Measurements from ENCODE around the gene TECPR1.
"Not testable (repeated sequence)": the region's sequence is repeated elsewhere in the genome, so short reads cannot be mapped to it uniquely, and the experiment has no call there.

TECPR1 gene

DNA sequence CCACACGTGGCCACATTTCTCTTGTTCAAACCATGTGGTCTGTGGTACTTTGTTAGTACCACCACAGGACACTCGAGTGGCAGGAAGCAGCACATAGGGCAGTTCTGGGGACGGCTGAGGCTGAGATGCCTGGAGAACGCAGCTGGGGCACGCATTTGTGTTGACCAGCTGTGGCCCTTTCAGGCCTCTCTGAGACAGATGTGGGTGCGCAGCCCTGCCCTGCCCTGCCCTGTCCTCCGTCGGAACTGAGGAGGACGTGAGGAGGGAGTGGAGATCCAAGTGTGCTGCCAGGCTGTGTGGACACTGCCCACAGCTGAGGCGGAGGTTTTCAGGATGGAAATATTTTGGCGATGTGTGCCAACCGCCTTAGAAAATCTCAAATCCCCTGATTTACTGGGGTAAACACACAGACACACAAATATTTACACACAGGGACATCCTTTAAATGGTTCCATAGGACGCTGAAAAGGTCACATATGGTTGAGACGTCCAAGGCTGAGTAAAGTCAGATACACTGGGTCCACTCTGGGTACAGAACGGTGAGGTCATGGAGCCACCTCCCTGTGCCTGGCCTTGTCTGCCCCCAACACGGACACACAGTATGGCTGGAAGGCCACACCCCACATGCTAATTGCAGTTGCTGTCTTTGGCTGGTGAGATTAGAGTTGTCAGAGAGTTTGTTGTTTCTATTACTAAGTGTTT lies 26.0 kb downstream of the TECPR1 start:
- DNase-seq = no peak

DNA sequence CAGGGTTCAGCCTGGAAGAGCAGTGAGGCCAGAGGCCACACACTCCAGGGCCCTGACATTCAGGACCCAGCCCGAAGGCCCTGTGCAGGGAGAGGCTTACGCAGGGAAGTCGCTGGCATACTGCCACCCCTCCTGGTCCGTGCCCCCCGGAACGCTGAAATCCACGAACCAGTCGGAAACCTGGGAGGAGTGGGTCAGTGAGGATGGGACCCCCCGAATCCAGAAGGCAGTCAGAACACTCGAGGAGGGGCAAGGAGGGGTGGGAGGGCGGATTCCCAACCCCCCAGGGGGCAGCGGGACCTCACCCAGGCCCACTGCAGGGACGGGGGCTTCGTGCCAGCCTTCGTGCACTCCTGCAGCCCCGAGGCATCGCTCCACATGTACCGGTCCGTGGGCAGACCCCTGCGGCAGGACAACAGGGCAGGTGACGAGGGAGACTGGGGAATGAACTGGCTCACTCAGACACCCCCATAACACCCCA lies 27.3 kb downstream of the TECPR1 start:
- no peak for DNase-seq

DNA sequence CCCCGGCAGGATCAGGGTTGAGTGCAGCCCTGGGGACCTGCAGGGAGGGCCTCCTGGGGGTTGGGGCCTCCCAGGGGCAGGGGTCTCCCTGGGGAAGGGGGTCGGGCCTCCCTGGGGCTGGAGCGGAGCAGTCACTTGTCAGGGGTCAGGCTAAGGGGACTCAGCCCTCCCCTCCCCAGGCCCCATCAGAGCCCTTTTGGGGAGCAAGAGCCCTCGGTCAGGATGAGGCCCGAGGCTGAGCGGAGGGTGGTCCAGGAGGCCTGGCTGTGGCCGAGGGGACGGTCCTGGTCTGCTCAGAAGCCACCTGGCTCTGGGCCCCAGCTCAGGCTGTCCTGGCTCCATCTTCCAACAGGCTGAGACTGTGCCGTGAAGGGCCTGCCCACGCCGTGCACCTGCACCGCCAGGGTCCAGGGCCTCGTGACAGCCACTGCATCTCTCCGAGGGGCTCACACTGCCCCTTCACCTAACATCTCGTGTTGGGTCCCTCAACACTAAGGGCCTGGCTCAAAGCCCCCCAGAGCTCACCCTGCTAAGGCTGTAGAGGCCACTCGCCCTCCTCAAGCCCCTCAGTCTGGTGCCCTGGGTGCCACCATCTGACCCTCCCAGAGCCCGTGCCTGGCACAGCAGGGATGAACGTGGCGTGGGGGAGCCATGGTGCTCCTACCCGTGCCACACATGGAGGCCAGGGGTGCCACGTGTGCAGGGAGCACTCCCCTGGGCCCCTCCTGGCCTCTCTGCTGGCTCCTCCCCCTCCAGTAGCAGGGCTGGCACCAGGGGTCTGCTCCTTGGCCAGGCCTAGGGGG lies 27.9 kb downstream of the TECPR1 start:
- DNase-seq = no peak

DNA sequence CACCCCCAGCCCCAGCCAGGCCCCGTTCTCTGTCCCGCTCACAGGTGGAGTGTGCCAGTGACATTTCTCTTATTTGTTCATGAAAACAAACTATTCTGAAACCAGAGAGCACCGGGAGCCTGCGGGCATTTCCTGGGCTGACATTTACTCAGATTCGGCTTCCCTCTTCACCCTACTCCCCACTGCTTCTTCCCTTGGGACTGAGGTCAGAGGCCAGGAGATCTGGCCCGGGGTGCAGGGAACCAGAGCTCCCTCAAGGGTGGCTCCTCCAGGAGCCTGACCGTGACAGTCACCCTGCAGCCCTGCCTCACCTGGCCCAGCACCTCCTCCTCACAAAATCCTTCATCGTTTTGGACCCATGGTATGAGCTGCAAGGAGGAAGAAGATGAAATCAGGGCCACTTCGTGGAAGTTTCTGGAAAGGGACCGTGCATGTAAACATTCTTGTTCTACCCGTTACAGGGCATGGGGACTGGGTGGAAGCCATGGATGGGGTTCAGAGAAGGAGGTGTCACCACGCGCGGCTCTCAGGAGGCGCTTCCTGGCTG lies 28.6 kb downstream of the TECPR1 start:
- no peak for DNase-seq

DNA sequence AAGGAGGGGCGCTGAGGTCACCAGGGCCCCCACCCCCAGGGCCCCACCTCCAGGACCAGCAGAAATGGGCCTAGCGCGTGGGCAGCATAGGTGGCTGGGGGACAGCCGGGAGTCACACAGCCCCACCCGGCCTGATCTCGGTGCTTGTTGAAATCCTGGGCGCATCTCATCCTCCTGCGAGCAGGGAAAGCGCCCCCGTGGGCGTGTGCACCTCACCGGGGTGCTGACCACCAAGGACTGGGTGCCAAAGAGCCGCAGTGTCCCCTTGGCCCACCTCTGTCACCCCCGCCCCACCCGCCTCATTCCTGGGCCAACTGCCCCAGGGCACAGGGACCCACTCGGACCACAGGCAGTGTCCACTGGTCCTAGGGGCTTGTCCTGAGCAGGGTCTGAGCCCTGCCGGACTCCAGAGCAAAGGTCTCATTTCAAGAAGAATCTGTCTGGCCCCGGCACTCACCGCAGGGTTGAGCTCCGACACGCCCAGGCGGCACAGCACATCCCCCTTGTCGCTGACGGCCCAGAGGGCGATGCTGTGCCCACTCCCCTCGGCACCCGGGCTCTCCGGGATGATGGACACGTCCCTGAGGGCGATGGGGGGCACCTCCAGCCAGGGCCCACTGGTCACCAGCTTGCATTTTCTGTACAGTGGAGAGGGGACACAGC lies 29.4 kb downstream of the TECPR1 start:
- no peak for DNase-seq

DNA sequence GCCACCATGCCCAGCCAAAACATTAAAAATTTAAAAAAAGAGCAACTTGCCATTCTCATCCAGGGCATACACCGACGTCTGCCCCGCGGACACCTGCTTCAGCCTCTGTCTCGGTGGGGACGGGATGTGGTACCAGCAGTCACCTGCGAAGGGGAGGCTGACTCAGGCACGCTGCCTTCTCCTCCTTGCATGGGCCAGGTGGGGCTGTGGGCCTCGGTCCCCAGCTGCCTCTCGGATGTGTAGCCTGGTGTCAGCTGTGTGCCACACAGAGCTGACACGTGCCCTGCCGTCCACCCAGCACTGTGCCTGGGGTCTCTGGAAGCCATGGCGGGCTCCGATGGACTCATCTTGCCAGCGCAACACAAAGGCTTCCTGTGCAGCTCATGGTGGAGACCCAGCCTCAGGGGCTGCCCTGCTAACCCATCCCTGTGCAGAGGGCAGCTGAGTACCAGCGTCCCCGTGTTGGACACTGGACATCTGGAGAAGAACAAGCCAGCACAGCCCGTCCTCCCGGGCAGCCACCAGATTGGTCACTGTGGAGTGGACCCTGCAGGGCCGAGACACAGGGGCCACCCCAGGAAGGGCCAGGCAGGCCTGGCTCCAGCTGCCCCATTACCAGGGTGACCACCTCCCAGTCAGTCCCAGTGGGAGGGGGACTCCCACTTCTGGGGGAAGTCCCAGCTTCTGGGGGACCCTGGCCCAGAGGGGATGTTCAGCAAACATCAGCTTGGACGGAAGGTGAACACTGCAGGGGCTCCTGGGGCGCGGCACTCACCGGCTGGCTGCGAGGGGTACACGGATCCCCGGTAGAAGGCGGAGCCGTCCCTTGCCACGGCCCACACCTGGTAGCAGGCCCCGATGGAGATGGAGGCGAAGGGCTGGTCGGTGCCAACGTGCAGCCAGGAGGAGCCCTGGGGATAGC lies 30.2 kb downstream of the TECPR1 start:
- DNase-seq = no peak

DNA sequence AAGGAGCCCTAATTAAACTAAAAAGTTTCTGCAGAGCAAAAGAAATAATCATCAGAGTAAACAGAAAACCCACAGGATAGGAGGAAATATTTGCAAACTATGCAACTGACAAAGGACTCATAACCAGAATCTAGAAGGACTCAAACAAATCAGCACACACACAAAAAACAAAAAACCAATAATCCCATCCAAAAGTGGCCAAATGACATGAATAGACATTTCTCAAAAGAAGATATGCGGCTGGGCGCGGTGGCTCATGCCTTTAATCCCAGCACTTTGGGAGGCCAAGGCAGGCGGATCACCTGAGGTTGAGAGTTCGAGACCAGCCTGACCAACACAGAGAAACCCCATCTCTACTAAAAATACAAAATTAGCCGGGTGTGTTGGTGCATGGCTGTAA lies 32.6 kb downstream of the TECPR1 start:
- DNase-seq = not testable (repeated sequence)

DNA sequence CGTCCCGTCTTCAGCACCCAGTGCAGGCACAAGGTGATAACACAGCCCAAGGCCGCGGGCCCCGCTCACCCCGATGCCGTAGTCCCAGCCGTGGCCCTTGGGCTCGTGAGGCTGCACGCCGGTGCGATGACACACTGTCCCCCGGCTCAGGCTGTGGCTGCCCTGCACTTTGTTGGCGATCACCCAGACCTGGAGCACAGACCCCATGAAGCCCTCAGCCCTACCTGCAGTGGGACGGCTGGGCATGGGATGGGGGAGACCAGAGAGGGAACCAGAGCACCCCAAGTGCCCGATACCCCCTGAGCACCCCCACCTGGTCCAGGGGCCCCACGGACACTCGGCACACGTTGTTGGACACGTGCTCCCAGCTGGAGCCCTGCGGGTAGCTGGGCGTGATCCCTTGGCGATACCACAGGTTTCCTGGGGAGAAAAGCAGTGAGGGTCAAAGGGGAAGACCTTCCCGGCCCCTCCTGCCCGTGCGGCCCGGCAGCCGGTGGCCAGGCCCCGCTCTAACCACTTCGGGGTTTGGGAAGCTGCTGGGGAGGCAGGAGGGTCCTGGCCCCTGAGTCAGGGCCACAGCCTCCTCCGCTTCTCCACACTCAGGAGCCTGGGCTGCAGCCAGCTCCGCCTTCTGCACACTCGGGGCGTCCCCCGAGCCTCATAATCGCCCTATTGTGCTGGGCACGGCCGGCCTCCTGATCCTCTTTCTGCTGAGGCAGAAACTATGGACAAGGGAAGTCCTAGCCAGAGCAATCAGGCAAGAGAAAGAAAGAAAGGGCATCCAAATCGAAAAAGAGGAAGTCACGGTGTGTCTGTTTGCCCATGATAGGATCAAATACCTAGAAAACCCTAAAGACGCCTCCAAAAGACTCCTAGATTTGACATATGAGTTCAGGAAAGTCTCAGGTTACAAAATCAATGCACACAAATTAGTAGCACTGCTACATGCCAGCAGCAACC lies 34.1 kb downstream of the TECPR1 start:
- DNase-seq = peak in 1 of 2 donors; percentile 41

DNA sequence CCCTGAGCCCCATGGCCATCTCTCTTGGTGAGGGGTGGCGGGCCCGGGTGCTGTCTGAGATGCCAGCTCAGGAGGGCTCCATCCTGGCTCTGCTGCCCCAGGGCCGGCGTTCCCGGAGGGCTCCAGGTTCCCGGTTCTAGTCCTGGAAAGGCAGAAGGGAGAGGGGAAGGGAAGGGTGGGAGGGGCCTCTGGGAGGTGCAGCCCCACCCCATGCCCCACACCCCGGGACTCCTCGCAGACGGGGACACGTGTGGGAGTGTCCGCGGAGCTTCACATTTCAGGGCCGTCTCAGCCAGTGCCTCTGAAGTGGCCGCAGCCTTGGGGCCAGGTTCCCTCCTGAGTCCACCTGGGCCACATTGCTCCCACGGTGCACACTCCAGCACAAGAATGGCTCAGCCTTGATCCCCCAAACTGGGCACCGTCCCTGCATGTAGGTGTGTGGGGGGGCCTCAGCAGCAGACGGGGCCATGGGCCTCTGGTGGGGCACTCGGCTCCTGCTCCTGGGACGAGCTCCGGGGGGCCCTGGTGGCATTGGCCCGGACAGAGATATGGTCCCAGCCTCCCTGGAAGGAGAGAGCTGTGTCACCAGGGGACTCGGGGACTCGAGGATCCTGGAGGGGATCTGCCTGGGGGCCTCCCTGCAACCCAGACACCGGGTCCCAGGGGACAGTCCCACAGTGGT lies 35.0 kb downstream of the TECPR1 start:
- no peak for DNase-seq

DNA sequence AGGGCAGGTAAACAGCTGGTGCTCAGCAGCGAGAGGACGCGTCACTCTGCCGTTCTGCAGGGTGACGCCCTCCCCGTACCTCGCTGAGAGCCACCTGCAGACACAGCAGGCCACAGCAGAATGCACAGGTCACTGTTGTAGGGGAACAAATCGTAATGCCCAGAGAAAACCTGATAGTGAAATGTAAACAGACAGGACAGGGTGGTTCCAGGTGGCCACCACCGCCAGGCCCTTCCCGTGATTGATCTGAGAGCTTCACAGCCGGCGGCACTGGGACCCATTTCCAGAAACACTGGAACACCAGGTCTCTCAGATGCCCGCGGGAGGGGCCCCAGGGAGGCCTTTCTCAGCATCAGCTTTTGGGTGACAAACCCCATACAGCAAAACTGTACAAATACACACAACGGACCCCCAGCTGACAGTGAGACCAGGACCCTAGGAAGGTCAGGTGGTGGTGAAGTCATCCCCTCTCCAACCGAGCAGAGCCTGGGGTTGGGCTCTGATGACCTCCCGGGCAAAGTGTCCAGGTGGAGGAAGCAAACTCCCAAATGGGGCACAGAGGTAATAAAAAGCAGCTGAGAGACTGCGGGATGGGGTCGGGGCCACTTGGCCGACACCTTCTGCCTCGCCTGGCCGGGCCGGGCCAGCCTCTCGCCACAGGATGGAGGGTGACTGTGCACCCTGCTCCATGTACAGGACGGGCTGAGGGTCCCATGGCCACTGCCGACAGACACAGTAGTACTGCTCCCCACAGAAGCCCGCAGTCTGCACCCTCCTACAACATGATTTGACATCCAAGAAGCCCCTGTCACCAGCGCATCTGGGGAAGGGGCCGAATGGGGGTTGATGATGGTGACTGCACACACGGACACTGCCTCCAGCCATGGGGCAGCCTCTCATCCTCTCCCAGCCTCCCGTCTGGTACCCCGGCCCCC lies 36.2 kb downstream of the TECPR1 start:
- no peak for DNase-seq

DNA sequence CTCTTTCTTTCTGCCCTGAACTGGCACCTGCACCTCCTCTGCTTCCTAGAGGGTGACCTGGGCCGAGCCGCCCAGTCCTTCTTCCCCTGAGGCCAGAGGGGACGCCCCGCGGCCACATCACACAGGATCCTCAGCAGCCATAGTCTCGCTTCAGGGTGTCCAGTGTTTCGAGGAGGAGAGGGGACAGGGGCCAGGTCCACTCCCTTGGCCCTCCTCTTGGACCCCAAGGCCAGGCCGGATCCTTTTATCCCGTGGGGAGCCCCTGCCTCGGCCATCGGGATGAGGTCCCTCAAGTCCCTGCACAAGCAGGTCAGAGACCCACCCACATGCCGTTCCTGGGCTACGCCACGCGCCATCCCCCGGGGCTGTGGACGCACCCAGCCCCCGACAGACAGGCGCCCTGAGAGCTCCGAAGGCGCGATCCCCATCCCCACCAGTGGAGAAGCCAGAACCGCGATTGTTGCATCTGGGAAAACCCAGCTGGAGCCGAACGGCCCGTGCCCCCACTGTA lies 37.2 kb downstream of the TECPR1 start:
- no peak for DNase-seq

DNA sequence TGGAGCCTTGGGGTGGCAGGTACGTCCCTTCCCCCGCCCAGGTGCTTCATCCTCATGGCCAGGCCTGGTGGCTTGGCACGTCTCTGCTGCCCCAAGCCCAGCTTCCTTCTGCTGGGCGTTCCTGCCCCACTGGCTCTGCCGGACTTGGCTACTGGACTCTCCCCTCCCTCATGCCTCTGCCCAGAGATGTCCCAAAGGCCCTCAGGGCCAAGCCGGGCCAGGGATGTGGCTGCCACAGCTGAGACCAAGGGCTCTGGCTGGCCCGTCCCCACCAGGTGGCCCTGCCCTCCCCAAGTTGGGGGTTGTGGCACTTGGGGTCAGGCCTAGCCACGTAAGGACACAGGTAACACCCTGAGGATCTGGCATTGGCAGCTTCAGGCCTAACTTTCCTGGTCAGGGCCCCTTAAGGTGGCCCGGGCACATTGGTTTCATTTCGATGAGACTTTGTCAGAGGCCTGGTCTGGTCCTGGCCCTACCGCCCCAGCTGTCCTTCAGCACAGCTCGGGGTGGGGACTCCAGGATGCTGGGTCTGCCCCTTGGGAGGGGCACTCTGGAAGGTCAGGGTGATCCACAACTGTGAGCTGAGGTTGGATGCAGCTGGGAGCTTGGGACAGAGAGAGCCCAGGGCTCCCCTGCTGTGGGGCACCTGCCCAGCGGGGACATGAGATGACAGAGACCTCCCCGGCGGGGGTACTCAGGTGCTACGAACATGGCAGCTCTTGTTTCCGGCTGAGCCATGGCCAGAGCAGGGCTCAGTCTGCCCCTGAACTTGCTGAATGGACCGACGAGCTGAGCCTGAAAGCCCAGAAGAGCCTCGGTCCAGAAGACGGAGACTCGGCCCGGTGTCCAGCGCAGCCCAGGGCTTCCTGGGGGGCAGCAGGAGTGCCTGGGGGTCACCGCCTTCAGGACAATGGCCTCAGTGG lies 37.9 kb downstream of the TECPR1 start:
- no peak for DNase-seq

DNA sequence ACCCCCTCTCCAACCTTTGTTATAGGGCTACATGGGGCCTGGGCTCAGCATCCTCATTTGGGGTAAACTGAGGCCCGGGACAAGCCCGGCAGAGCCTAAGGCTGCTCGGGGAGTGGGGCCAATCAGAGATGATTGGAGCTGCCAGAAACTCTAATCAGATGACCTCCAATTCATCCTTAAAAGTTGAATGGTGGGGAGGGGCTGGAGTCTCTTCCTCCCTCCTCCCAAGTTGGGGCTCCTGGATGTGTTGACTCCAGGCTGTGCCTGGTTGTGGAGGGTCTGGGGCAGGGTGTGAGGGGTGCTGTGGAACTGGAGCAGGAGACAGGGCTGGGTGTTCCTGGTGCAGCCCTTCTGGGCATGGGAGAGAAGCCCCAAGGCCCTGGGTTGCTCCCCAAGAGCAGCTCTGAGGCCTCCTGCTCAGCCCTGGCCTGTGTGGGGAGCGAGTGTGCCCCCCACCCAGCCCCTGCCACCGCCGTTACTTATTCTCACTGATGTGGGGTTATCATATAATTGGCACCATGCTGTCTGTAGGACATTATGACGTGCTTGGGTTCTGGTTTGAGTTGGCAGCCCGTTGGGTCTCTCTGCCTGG lies 38.6 kb downstream of the TECPR1 start:
- no peak for DNase-seq

DNA sequence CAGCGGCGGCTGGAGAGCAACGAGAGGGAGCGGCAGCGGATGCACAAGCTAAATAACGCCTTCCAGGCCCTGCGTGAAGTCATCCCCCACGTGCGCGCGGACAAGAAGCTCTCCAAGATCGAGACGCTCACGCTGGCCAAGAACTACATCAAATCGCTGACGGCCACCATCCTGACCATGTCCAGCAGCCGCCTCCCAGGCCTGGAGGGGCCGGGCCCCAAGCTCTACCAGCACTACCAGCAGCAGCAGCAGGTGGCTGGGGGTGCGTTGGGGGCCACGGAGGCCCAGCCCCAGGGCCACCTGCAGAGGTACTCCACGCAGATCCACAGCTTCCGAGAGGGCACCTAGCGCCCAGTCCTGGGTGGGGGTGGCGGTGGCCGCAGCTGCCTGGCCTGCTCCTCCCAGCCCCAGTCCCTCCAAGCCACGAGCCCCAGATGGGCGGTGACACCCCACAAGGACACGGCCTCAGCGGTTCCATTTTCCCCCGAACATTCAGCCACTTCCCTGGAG lies 39.4 kb downstream of the TECPR1 start:
- DNase-seq = no peak

DNA sequence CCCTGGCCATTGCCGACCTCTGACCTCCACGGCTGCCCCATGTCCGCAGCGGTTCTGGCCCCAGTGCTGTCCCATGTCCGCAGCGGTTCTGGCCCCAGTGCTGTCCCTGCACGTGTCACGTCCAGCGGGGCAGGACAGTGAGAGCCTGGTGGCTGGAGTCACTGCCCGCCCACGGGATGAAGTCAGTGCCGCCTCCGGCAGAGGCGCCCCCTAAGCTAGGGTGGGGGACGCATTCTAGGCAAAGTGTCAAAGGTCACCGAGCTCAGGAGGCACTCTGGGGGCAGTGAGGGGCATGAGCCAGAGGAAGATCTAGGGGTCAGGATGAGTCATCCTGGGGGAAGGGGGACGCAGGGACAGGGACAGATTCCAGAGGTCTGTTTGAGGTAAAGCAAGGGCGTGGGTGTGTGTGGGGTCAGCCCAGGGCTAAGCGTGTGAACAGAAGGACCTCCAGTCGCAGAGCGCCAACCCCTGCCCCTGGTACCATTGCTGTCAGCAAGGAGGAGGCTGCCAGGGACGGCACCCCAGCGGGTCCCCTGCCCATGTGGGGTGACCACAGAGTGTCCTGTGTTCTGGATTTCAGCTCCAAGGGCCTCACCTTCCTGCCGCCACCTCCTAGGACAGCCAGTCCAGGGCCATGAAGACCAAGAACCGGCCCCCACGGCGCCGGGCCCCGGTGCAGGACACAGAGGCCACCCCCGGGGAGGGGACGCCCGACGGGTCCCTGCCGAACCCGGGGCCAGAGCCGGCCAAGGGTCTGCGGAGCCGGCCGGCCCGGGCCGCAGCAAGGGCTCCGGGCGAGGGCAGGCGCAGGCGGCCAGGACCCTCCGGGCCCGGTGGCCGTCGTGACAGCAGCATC lies 40.1 kb downstream of the TECPR1 start:
- DNase-seq = no peak

DNA sequence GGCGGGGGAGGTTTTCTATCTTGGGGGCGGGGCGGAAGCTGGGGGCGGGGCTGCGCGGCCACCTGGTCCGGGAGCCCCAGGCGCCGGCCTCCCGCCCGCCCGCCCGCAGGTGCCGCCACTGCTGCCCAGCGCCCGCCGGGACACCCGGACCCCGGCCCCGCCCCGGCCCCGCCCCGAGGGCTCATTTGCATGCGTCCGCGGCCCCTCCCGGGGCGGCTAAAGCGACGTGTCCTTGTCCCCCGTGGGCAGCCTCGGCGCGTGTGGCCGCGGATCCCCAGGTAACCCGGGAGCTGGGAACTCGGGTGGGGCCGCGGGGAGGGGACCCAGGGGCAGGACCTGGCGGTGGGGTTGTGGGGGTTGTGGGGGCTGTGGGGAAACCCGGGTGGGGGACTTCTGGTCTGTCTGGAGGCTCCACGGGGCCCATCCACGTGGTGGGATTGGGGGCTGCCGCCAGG lies 40.8 kb downstream of the TECPR1 start, which contains the start of gene BHLHA15:
TSS of gene BHLHA15 (plus strand) at position 219 of the 455 bp plus-strand sequence. CDS start 871 bp downstream, outside the sequence.
- no peak for DNase-seq
